PC-3 (cell line): ENCODE data around the gene ARV1. TPM values are rescaled to one million over a fixed set of nuclear protein-coding genes. Genes with fewer than 3 reads are reported as not detected.
"Not testable (repeated sequence)": the region's sequence is repeated elsewhere in the genome, so short reads cannot be mapped to it uniquely, and the experiment has no call there.

Experiments
- ATAC-seq: fragments of 200-7000 bp; cut with Tn5 transposase; 2 replicates; pipeline ENCODE4 v1.9.1; 2020; ENCODE audit warnings: mild to moderate bottlenecking, moderate library complexity
- BruUV-seq: library from RNA; stranded (reverse); fragments of 400-500 nt; replicated peaks from 2 replicates; lab custom pipeline; 2021; lab: Mats Ljungman, UMichigan
- CTCF ChIA-PET: fragments of 300-600 bp; sonication (Branson Sonifier 250); formaldehyde crosslinking; loops from one replicate; lab custom pipeline; 2022; ENCODE audit warnings: antibody characterized with exemption; lab: Charles Lee
- POLR2A ChIA-PET: fragments of 300-600 bp; sonication (Branson Sonifier 250); formaldehyde crosslinking; loops from one replicate; lab custom pipeline; 2022; ENCODE audit warnings: antibody characterized with exemption; ENCODE audit not compliant: unreplicated experiment; lab: Charles Lee
- DNase-seq: peaks from one replicate; pipeline ENCODE4 v3.0.0-alpha.2; 2015
- H2AFZ ChIP-seq: fragments of 300-600 bp; sonication (generic); 2 replicates; pipeline ENCODE4 v1.6.0; 2016; ENCODE audit warnings: antibody characterized with exemption, low read length
- H3F3A ChIP-seq: fragments of 300-600 bp; sonication (generic); one replicate; pipeline ENCODE4 v1.6.0; 2017; ENCODE audit warnings: antibody characterized with exemption, low read length, control low read depth, mild to moderate bottlenecking; ENCODE audit not compliant: unreplicated experiment
- H3K27ac ChIP-seq: fragments of 300-600 bp; sonication (generic); 2 replicates; pipeline ENCODE4 v1.5.1; 2016; ENCODE audit warnings: mild to moderate bottlenecking, low read length
- H3K27me3 ChIP-seq: fragments of 300-600 bp; sonication (generic); 2 replicates; pipeline ENCODE4 v1.6.1; 2016; ENCODE audit warnings: low read length, mixed read lengths
- H3K36me3 ChIP-seq: fragments of 300-600 bp; sonication (generic); 2 replicates; pipeline ENCODE4 v1.6.1; 2016; ENCODE audit warnings: low read depth, mixed run types, low read length, mixed read lengths
- H3K4me1 ChIP-seq: fragments of 300-600 bp; sonication (generic); 2 replicates; pipeline ENCODE4 v1.5.1; 2016; ENCODE audit warnings: low read length; ENCODE audit not compliant: insufficient read depth
- H3K4me2 ChIP-seq: fragments of 300-600 bp; sonication (generic); 2 replicates; pipeline ENCODE4 v1.6.0; 2016; ENCODE audit warnings: low read length
- H3K4me3 ChIP-seq: fragments of 300-600 bp; sonication (generic); 2 replicates; pipeline ENCODE4 v1.5.1; 2016; ENCODE audit warnings: mild to moderate bottlenecking, low read length, mixed read lengths
- H3K79me2 ChIP-seq: fragments of 300-600 bp; sonication (generic); 2 replicates; pipeline ENCODE4 v1.6.1; 2017; ENCODE audit warnings: low read length, mixed read lengths
- H3K9ac ChIP-seq: fragments of 300-600 bp; sonication (generic); 2 replicates; pipeline ENCODE4 v1.6.0; 2016; ENCODE audit warnings: mild to moderate bottlenecking, low read length
- H3K9me2 ChIP-seq: fragments of 300-600 bp; sonication (generic); replicated peaks from 2 replicates; pipeline ENCODE4 v1.6.1; 2016; ENCODE audit warnings: mixed run types, low read length, mixed read lengths
- H3K9me3 ChIP-seq: fragments of 300-600 bp; sonication (generic); 2 replicates; pipeline ENCODE4 v1.6.1; 2016; ENCODE audit warnings: low read length, mixed read lengths
- H4K20me1 ChIP-seq: fragments of 300-600 bp; sonication (generic); 2 replicates; pipeline ENCODE4 v1.6.1; 2016; ENCODE audit warnings: low read length, mixed read lengths
- EZH2 ChIP-seq: fragments of 300-600 bp; sonication (generic); IDR thresholded peaks from one replicate; pipeline ENCODE4 v1.6.1; 2017; ENCODE audit warnings: antibody characterized with exemption, mild to moderate bottlenecking, low read length; ENCODE audit not compliant: unreplicated experiment
- EZH2phosphoT487 ChIP-seq: fragments of 300-600 bp; sonication (generic); IDR thresholded peaks from 2 replicates; pipeline ENCODE4 v1.6.1; 2018; ENCODE audit warnings: mild to moderate bottlenecking, antibody characterized with exemption, low read length, borderline replicate concordance
- intact Hi-C: fragments of 100-400 bp; cut with micrococcal nuclease; formaldehyde crosslinking; loops from 2 replicates; pipeline ENCODE4 v1.9.0; 2023
- total RNA-seq: library from RNA; depleted of rRNA; stranded (reverse); fragments of >200 nt; gene quantifications from 2 replicates; pipeline ENCODE4 v1.2.3, GENCODE V29; 2014
- TF ChIP-seq, protein P1 (sequence below): fragments of 300-600 bp; sonication (generic); conservative IDR thresholded peaks from 2 replicates; pipeline ENCODE4 v1.5.1; 2017; ENCODE audit warnings: antibody characterized with exemption, low read depth, mild to moderate bottlenecking, low read length

ARV1 gene
- total RNA-seq, 1 experiment from 2014 or later, result 30.6 TPM

- no peak overlapping the region for H3K4me3 ChIP-seq
- H3K9ac ChIP-seq, result no peak overlapping the region
- H3K27ac ChIP-seq, result no peak overlapping the region
- H3K9me3 ChIP-seq, result no peaks in the 10 kb centered on the region
- no peak for ATAC-seq
- TSS peak; percentile 11 for BruUV-seq
- H2AFZ ChIP-seq, result no peak overlapping the region
- no peaks in the 10 kb centered on the region for H3K27me3 ChIP-seq
- H3K79me2 ChIP-seq, result no peaks in the 10 kb centered on the region
- ChIA-PET CTCF (no interaction called here), POLR2A (no interaction called here)
- intact Hi-C loops, result no loop called here
- peaks cover 57% of the 10 kb centered on the region for H3K36me3 ChIP-seq
- no peak for DNase-seq
- H3K9me2 ChIP-seq, result no peaks in the 10 kb centered on the region
- no peaks in the 10 kb centered on the region for H3F3A ChIP-seq
- no peaks in the 10 kb centered on the region for H4K20me1 ChIP-seq
- no peaks in the 10 kb centered on the region for H3K4me1 ChIP-seq
- TF ChIP-seq, protein P1, sequence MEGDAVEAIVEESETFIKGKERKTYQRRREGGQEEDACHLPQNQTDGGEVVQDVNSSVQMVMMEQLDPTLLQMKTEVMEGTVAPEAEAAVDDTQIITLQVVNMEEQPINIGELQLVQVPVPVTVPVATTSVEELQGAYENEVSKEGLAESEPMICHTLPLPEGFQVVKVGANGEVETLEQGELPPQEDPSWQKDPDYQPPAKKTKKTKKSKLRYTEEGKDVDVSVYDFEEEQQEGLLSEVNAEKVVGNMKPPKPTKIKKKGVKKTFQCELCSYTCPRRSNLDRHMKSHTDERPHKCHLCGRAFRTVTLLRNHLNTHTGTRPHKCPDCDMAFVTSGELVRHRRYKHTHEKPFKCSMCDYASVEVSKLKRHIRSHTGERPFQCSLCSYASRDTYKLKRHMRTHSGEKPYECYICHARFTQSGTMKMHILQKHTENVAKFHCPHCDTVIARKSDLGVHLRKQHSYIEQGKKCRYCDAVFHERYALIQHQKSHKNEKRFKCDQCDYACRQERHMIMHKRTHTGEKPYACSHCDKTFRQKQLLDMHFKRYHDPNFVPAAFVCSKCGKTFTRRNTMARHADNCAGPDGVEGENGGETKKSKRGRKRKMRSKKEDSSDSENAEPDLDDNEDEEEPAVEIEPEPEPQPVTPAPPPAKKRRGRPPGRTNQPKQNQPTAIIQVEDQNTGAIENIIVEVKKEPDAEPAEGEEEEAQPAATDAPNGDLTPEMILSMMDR, result no peak
- TF ChIP-seq EZH2phosphoT487 (no peak), EZH2 (no peak)
- H3K4me2 ChIP-seq, result no peak overlapping the region
Measured at GRCh38 chr1:231001892-231002291, 23.0 kb downstream of the ARV1 start.

GRCh38 chr1:231007535-231007934, 28.6 kb downstream of the ARV1 start:
- H3K27ac ChIP-seq, H3K4me3 ChIP-seq, H3K4me1 ChIP-seq, H3K9me3 ChIP-seq, H3K36me3 ChIP-seq, H2AFZ ChIP-seq, H3K79me2 ChIP-seq, H3K9ac ChIP-seq, H3K27me3 ChIP-seq, H3F3A ChIP-seq, DNase-seq, H4K20me1 ChIP-seq, H3K9me2 ChIP-seq, ATAC-seq, H3K4me2 ChIP-seq, POLR2A ChIA-PET, intact Hi-C loops, BruUV-seq, CTCF ChIA-PET: not testable (repeated sequence)

DNA sequence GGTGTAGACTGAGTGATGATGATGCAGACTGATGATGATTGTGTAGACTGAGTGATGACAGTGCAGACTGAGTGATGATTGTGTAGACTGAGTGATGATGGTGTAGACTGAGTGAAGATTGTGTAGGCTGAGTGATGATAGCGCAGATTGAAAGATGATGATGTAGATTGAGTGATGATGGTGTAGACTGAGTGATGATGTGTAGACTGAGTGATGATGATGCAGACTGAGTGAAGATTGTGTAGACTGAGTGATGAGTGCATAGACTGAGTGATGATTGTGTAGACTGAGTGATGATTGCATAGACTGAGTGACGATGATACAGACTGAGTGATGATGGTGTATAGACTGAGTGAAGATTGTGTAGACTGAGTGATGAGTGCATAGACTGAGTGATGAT, 32.5 kb downstream of the ARV1 start:
- BruUV-seq, result no TSS peak
- Histone ChIP-seq H3K4me1 (peaks cover 4% of the 10 kb centered on the region; the same call in 1 of the 2 replicates), H3K27me3 (no peaks in the 10 kb centered on the region), H3K4me2 (no peak overlapping the region), H2AFZ (no peak overlapping the region), H3K79me2 (no peaks in the 10 kb centered on the region), H3K4me3 (no peak overlapping the region), H3K36me3 (no peaks in the 10 kb centered on the region), H3K9me3 (no peaks in the 10 kb centered on the region), H3K9ac (no peak overlapping the region), H3K27ac (no peak overlapping the region), H3K9me2 (no peaks in the 10 kb centered on the region), H4K20me1 (no peaks in the 10 kb centered on the region), H3F3A (no peaks in the 10 kb centered on the region)
- ATAC-seq, result no peak
- no peak for DNase-seq
- ChIA-PET CTCF (no interaction called here), POLR2A (no interaction called here)
- TF ChIP-seq, protein P1, result no peak
- TF ChIP-seq EZH2, result no peak
- no peak for TF ChIP-seq EZH2phosphoT487
- intact Hi-C loops, result no loop called here
